Smooth muscle cell (in vitro differentiated cells): ENCODE results near the gene USB1. TPM values are rescaled to one million over a fixed set of nuclear protein-coding genes. Genes with fewer than 3 reads are reported as not detected.

Source experiments
- DNase-seq: peaks from one replicate; lab custom pipeline; 2025; ENCODE audit not compliant: unreplicated experiment; lab: John Stamatoyannopoulos, UW
- H2AFZ ChIP-seq: fragments of 200-600 bp; sonication (generic); 2 replicates; pipeline ENCODE4 v1.6.0; 2016; ENCODE audit warnings: antibody characterized with exemption, low read depth, mild to moderate bottlenecking
- H3F3A ChIP-seq: fragments of 200-600 bp; sonication (generic); 2 replicates; pipeline ENCODE4 v1.6.0; 2017; ENCODE audit warnings: antibody characterized with exemption, low read depth
- H3K27ac ChIP-seq: fragments of 200-600 bp; sonication (generic); 2 replicates; pipeline ENCODE4 v1.5.1; 2016; ENCODE audit warnings: low read depth, mild to moderate bottlenecking
- H3K27me3 ChIP-seq: fragments of 200-600 bp; sonication (generic); 2 replicates; pipeline ENCODE4 v1.6.1; 2016; ENCODE audit warnings: low read depth, mild to moderate bottlenecking
- H3K36me3 ChIP-seq: fragments of 200-600 bp; sonication (generic); 2 replicates; pipeline ENCODE4 v1.5.1; 2016; ENCODE audit warnings: low read depth
- H3K4me1 ChIP-seq: fragments of 200-600 bp; sonication (generic); 2 replicates; pipeline ENCODE4 v1.5.1; 2016; ENCODE audit warnings: low read depth
- H3K4me2 ChIP-seq: fragments of 200-600 bp; sonication (generic); 2 replicates; pipeline ENCODE4 v1.6.0; 2016; ENCODE audit warnings: mild to moderate bottlenecking
- H3K4me3 ChIP-seq: fragments of 200-600 bp; sonication (generic); 2 replicates; pipeline ENCODE4 v1.5.1; 2016; ENCODE audit warnings: mild to moderate bottlenecking
- H3K79me2 ChIP-seq: fragments of 200-600 bp; sonication (generic); 2 replicates; pipeline ENCODE4 v1.6.0; 2016; ENCODE audit warnings: low read depth, mild to moderate bottlenecking
- H3K9ac ChIP-seq: fragments of 200-600 bp; sonication (generic); 2 replicates; pipeline ENCODE4 v1.6.0; 2016; ENCODE audit warnings: low read depth
- H3K9me3 ChIP-seq: fragments of 200-600 bp; sonication (generic); replicated peaks from 2 replicates; pipeline ENCODE4 v1.5.1; 2016; ENCODE audit warnings: low read depth
- H4K20me1 ChIP-seq: fragments of 200-600 bp; sonication (generic); 2 replicates; pipeline ENCODE4 v1.6.0; 2016; ENCODE audit warnings: low read depth
- CTCF ChIP-seq: fragments of 200-600 bp; sonication (generic); IDR thresholded peaks from 2 replicates; pipeline ENCODE4 v1.5.1; 2017; ENCODE audit warnings: borderline replicate concordance, mild to moderate bottlenecking, antibody characterized with exemption; ENCODE audit not compliant: insufficient read depth, poor library complexity, severe bottlenecking
- WGBS: methylation state at CpG from one replicate; pipeline ENCODE4 v1.1.7; 2016; ENCODE audit warnings: low lambda C conversion rate; 5-methylcytosine and 5-hydroxymethylcytosine counted together
- polyA plus RNA-seq: library from polyadenylated mRNA; unstranded; fragments of >200 nt; fragmentation: Nextera tagmentation; extraction: Ambion mirVana; gene quantifications from 2 replicates; pipeline ENCODE4 v1.2.1, GENCODE V29; 2016
- total RNA-seq: library from RNA; depleted of rRNA; stranded (reverse); fragments of >200 nt; gene quantifications from 2 replicates; pipeline ENCODE4 v1.2.3, GENCODE V29; 2014

Gene USB1
- total and polyA plus RNA-seq, 2 experiments from 2014 or later, result 26.9 to 56.6 TPM

GRCh38 chr16:58042001-58042885, 41.0 kb downstream of the USB1 start:
- Histone ChIP-seq H3K4me1 (no peaks in the 10 kb centered on the region), H3K27me3 (no peaks in the 10 kb centered on the region)
- WGBS, result 97% methylated on average over 22 of the region's 22 CpGs

GRCh38 chr16:58042886-58043515, 41.8 kb downstream of the USB1 start:
- WGBS, result 97% methylated on average over 15 of the region's 16 CpGs
- Histone ChIP-seq H3K9ac (no peak overlapping the region), H3K4me1 (no peaks in the 10 kb centered on the region)

More at GRCh38 chr16:58042001-58042885, 41.0 kb downstream of the USB1 start:
- no peak for TF ChIP-seq CTCF
- no peak overlapping the region for H3K27ac ChIP-seq
- no peaks in the 10 kb centered on the region for H4K20me1 ChIP-seq
- no peaks in the 10 kb centered on the region for H3K36me3 ChIP-seq
- H3K9ac ChIP-seq, result no peak overlapping the region
- no peak overlapping the region for H3K4me2 ChIP-seq
- no peak overlapping the region for H3K4me3 ChIP-seq
- H3K79me2 ChIP-seq, result no peaks in the 10 kb centered on the region
- no peaks in the 10 kb centered on the region for H3F3A ChIP-seq
- no peaks in the 10 kb centered on the region for H3K9me3 ChIP-seq
- no peak for DNase-seq
- no peak overlapping the region for H2AFZ ChIP-seq

GRCh38 chr16:58043571-58044155, 42.5 kb downstream of the USB1 start:
- H3K4me3 ChIP-seq, result no peak overlapping the region
- no peaks in the 10 kb centered on the region for H3K27me3 ChIP-seq
- DNase-seq, result no peak
- H2AFZ ChIP-seq, result no peak overlapping the region
- H3K4me2 ChIP-seq, result no peak overlapping the region
- no peaks in the 10 kb centered on the region for H3K4me1 ChIP-seq
- TF ChIP-seq CTCF, result no peak
- no peaks in the 10 kb centered on the region for H3K9me3 ChIP-seq
- no peak overlapping the region for H3K9ac ChIP-seq
- H3K79me2 ChIP-seq, result no peaks in the 10 kb centered on the region
- 95% methylated on average over 7 of the region's 7 CpGs for WGBS
- no peaks in the 10 kb centered on the region for H3F3A ChIP-seq
- H3K36me3 ChIP-seq, result no peaks in the 10 kb centered on the region
- no peaks in the 10 kb centered on the region for H4K20me1 ChIP-seq
- H3K27ac ChIP-seq, result no peak overlapping the region

More at GRCh38 chr16:58042886-58043515, 41.8 kb downstream of the USB1 start:
- H3K4me3 ChIP-seq, result no peak overlapping the region
- H3K36me3 ChIP-seq, result no peaks in the 10 kb centered on the region
- no peaks in the 10 kb centered on the region for H3K79me2 ChIP-seq
- no peaks in the 10 kb centered on the region for H3K9me3 ChIP-seq
- no peak for DNase-seq
- H3K27me3 ChIP-seq, result no peaks in the 10 kb centered on the region
- TF ChIP-seq CTCF, result no peak
- no peaks in the 10 kb centered on the region for H4K20me1 ChIP-seq
- H3K4me2 ChIP-seq, result no peak overlapping the region
- no peak overlapping the region for H2AFZ ChIP-seq
- no peak overlapping the region for H3K27ac ChIP-seq
- no peaks in the 10 kb centered on the region for H3F3A ChIP-seq
